Nephron progenitor cell (in vitro differentiated cells): ENCODE data around the gene MARCKSL1.

Experiments used
- DNase-seq: peaks from one replicate; pipeline ENCODE4 v3.0.0; 2021
- H3K27ac Mint-ChIP-seq: 2 replicates; pipeline ENCODE4 v1.8.0; 2021; ENCODE audit warnings: mild to moderate bottlenecking, moderate library complexity, mixed read lengths
- H3K27me3 Mint-ChIP-seq: 2 replicates; pipeline ENCODE4 v1.8.0; 2021; ENCODE audit warnings: mild to moderate bottlenecking, low read depth, mixed read lengths; ENCODE audit not compliant: poor library complexity
- H3K36me3 Mint-ChIP-seq: 2 replicates; pipeline ENCODE4 v1.8.0; 2021; ENCODE audit warnings: low read depth, mixed read lengths
- H3K4me1 Mint-ChIP-seq: 2 replicates; pipeline ENCODE4 v1.8.0; 2021; ENCODE audit warnings: mixed read lengths
- H3K4me3 Mint-ChIP-seq: 2 replicates; pipeline ENCODE4 v1.8.0; 2021; ENCODE audit warnings: mild to moderate bottlenecking, moderate library complexity, mixed read lengths
- H3K9me3 Mint-ChIP-seq: 2 replicates; pipeline ENCODE4 v1.8.0; 2021; ENCODE audit warnings: mild to moderate bottlenecking, moderate library complexity, mixed read lengths
- TF ChIP-seq, protein P1 (sequence below): fragments of 200-600 bp; sonication (generic); IDR thresholded peaks from 2 replicates; pipeline ENCODE4 v1.5.0; 2021; ENCODE audit warnings: antibody characterized with exemption

MARCKSL1 gene

DNA sequence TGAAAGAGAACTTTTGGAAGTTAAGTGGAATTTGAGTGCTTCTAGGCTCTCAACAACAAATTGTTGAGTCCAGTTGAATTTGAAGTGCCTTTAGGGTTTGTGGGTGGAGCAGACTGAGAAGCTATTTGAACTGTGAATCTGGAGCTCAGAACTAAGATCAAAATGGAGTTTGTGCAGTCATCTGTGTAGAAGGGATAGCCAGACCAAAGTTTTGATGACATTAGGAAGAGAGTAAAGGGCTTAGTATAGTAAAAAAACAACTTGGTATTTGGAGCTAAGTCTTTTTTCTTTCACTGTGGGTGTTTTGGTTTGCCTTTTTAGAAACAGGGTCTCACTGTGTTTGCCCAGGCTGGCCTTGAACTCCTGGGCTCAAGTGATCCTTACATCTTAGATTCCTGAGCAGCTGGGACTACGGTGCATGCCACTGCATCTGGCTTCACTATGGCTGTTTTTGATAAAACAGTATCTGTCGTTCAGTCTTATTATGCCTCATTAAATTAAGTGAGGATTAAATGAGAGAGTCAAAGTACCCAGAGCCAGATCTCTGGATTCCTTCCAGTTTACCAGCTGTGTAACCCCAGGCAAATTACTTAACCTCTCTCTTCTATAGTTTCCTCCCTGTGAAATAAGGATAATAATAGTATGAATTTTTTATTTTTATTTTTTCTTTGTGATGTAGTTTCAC, 24.2 kb downstream of the MARCKSL1 start:
- Mint-ChIP-seq H3K4me3 (no peak overlapping the region), H3K36me3 (peaks cover 38% of the 10 kb centered on the region), H3K9me3 (no peaks in the 10 kb centered on the region), H3K27me3 (no peaks in the 10 kb centered on the region), H3K27ac (peak overlapping the region; percentile 4), H3K4me1 (peaks cover 40% of the 10 kb centered on the region)
- TF ChIP-seq, protein P1, sequence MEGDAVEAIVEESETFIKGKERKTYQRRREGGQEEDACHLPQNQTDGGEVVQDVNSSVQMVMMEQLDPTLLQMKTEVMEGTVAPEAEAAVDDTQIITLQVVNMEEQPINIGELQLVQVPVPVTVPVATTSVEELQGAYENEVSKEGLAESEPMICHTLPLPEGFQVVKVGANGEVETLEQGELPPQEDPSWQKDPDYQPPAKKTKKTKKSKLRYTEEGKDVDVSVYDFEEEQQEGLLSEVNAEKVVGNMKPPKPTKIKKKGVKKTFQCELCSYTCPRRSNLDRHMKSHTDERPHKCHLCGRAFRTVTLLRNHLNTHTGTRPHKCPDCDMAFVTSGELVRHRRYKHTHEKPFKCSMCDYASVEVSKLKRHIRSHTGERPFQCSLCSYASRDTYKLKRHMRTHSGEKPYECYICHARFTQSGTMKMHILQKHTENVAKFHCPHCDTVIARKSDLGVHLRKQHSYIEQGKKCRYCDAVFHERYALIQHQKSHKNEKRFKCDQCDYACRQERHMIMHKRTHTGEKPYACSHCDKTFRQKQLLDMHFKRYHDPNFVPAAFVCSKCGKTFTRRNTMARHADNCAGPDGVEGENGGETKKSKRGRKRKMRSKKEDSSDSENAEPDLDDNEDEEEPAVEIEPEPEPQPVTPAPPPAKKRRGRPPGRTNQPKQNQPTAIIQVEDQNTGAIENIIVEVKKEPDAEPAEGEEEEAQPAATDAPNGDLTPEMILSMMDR = no peak
- no peak for DNase-seq

DNA sequence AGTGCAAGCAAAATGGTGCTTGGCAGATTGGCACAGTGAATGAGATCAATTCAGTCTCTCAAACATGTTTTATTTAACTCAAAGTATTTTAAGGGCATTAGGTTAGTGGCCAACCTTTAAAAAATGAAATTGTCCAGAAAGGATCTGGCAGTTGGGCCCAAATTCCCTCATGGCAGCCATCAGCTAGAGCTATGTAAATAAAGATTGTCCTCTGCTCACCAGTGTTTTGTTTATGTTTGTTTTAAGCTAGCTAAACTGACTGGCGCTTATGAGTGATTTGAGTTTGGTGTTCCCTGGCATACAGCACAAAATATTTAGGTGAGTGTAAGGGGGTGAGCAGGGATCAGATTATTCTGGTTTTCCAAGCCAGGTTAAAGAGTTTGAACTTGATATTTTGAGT, 26.1 kb downstream of the MARCKSL1 start:
- H3K9me3 Mint-ChIP-seq = peaks cover 11% of the 10 kb centered on the region
- TF ChIP-seq, protein P1 = no peak
- H3K4me3 Mint-ChIP-seq = no peak overlapping the region
- H3K27ac Mint-ChIP-seq = peak overlapping the region; percentile 31
- DNase-seq = no peak
- H3K27me3 Mint-ChIP-seq = peaks cover 4% of the 10 kb centered on the region
- H3K36me3 Mint-ChIP-seq = peaks cover 47% of the 10 kb centered on the region
- H3K4me1 Mint-ChIP-seq = peaks cover 32% of the 10 kb centered on the region

DNA sequence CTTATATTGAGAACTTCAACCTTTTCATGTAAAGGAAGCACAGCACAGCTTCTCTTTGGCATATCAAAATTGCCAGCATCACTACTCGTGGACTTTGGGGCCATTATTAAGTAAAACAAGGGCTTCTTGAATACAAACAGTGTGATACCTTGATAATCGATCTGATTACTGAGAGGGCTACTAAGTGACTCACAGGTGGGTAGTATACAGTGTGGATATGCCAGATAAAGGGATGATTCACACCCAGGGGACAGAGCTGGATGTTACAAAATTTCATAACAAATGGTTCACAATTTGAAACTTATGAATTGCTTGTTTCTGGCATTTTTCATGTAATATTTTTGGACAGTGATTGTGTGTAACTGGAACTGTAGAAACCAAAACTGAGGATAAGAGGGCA, 28.7 kb downstream of the MARCKSL1 start:
- H3K27ac Mint-ChIP-seq = peak overlapping the region; percentile 4
- TF ChIP-seq, protein P1 = no peak

DNA sequence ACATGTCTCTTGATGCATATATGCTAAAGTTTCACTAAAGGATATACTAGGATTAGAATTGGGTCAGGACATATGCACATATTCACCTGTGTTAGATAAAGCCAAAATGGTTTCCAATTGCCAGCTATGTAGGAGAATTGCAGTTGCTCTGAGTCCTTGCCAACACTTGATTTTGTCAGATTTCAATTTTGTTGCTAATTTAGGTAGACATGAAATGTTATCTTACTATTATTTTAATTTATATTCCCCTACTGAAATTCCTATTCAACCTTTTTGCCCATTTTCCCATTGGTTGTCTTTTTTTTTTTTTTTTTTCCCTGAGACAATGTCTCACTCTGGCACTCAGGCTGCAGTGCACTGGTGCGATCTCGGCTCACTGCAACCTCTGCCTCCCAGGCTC, 30.7 kb downstream of the MARCKSL1 start:
- Mint-ChIP-seq H3K27ac (no peak overlapping the region), H3K36me3 (peaks cover 79% of the 10 kb centered on the region), H3K9me3 (peaks cover 19% of the 10 kb centered on the region), H3K4me3 (no peak overlapping the region), H3K4me1 (peaks cover 18% of the 10 kb centered on the region), H3K27me3 (peaks cover 4% of the 10 kb centered on the region)
- TF ChIP-seq, protein P1 = no peak
- DNase-seq = no peak

More for the DNA sequence above, 28.7 kb downstream of the MARCKSL1 start:
- no peak for DNase-seq
- Mint-ChIP-seq H3K4me1 (peaks cover 32% of the 10 kb centered on the region), H3K36me3 (peaks cover 64% of the 10 kb centered on the region), H3K27me3 (peaks cover 4% of the 10 kb centered on the region), H3K4me3 (no peak overlapping the region), H3K9me3 (peaks cover 19% of the 10 kb centered on the region)

DNA sequence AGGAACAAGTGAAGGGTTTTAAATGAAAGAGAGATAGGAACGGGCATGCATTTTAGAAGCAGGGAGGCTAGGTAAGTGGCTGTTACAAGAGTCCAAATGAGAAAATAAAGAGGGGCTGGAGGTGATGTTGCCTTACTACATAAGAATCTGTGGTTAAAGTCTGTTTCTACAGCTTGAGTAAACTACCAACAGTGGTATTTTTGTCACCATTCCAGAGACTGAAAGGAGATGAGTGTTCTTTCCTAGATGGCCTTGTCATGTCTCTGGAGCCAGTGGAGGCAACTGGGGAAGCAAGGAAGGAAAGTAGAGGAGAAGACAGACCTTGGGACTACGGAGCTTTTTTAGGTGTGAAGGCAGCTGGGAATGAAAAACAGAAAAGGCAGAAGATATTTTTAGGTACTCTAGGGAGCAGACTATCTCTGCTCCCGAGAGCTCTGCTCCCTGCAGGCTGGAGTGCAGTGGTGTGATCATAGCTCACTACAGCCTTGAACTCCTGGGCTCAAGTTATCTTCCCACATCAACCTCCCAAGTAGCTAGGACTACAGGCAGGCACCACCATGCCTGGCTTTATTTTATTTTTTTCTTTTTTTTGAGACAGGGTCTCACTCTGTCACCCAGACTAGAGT, 31.9 kb downstream of the MARCKSL1 start:
- no peak for DNase-seq
- TF ChIP-seq, protein P1 = no peak
- Mint-ChIP-seq H3K9me3 (peaks cover 19% of the 10 kb centered on the region), H3K27me3 (peaks cover 6% of the 10 kb centered on the region), H3K36me3 (peaks cover 77% of the 10 kb centered on the region), H3K4me1 (peaks cover 7% of the 10 kb centered on the region), H3K27ac (no peak overlapping the region), H3K4me3 (no peak overlapping the region)

DNA sequence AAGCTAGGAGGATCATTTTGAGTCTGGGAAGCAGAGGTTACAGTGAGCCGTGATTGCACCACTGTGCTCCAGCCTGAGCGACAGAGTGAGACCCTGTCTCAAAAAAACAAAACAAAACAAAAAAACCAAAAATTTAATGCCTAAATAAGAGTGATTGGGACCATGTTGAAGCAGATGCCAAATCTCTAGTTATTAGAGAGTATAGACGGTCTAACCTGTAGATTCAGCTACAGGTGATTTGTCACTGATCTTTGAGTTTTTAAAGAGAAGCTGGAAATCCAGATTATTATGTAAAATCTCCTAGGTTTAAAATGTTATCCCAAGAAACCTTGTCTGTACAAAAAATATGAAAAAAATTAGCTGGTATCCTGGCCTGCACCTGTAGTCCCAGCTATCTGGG, 32.7 kb downstream of the MARCKSL1 start:
- no peak for DNase-seq
- Mint-ChIP-seq H3K36me3 (peaks cover 78% of the 10 kb centered on the region), H3K27ac (no peak overlapping the region), H3K4me1 (peaks cover 4% of the 10 kb centered on the region), H3K27me3 (peaks cover 6% of the 10 kb centered on the region), H3K9me3 (peaks cover 19% of the 10 kb centered on the region), H3K4me3 (no peak overlapping the region)
- TF ChIP-seq, protein P1 = no peak
